Measurements from ENCODE around the gene SPATA13.
"Not testable (repeated sequence)": the region's sequence is repeated elsewhere in the genome, so short reads cannot be mapped to it uniquely, and the experiment has no call there.

SPATA13 gene

DNA sequence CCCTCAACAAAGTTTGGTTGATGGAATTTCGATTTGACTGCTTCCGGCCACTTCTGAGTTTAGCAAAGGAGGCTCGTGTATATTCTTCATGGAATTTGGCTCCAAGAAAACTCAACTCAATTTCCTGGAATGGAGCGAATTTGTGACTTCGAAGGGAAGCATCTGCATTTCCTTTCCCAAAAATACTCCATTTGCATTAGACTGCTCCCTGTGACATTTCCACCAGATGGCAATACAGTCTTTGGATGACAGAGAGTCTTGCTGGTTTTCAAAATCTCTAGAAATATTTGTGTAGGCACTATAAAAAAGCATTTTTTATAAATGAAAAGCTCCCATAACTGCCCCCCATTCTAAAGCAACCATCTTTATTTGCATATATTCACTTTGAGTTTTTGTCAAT, 152.9 kb downstream of the SPATA13 start:
- no peaks in the 10 kb centered on the region for H3K4me1 ChIP-seq (ENCODE audit: low read depth, poor library complexity, severe bottlenecking)
- no peaks in the 10 kb centered on the region for H3K27me3 ChIP-seq (ENCODE audit: insufficient read depth, low read depth)
- no peak overlapping the region for H3K4me2 ChIP-seq
- H3K36me3 ChIP-seq (ENCODE audit: insufficient read depth): no peaks in the 10 kb centered on the region
- H4K20me1 ChIP-seq (ENCODE audit: insufficient read depth): no peaks in the 10 kb centered on the region
- no peak overlapping the region for H3K27ac ChIP-seq
- H3K4me3 ChIP-seq (IDR thresholded peaks at IDR 0.05; ENCODE audit: insufficient read depth, low read depth, low read length): no peak overlapping the region
- no peaks in the 10 kb centered on the region for H3K79me2 ChIP-seq (ENCODE audit: insufficient read depth, low read depth)
- H2AFZ ChIP-seq (ENCODE audit: low read depth): no peak overlapping the region
- H3K9ac ChIP-seq: no peak overlapping the region
- TF ChIP-seq, protein P1, sequence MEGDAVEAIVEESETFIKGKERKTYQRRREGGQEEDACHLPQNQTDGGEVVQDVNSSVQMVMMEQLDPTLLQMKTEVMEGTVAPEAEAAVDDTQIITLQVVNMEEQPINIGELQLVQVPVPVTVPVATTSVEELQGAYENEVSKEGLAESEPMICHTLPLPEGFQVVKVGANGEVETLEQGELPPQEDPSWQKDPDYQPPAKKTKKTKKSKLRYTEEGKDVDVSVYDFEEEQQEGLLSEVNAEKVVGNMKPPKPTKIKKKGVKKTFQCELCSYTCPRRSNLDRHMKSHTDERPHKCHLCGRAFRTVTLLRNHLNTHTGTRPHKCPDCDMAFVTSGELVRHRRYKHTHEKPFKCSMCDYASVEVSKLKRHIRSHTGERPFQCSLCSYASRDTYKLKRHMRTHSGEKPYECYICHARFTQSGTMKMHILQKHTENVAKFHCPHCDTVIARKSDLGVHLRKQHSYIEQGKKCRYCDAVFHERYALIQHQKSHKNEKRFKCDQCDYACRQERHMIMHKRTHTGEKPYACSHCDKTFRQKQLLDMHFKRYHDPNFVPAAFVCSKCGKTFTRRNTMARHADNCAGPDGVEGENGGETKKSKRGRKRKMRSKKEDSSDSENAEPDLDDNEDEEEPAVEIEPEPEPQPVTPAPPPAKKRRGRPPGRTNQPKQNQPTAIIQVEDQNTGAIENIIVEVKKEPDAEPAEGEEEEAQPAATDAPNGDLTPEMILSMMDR (conservative IDR thresholded peaks at IDR 0.05; ENCODE audit: low read depth, low read length): no peak

DNA sequence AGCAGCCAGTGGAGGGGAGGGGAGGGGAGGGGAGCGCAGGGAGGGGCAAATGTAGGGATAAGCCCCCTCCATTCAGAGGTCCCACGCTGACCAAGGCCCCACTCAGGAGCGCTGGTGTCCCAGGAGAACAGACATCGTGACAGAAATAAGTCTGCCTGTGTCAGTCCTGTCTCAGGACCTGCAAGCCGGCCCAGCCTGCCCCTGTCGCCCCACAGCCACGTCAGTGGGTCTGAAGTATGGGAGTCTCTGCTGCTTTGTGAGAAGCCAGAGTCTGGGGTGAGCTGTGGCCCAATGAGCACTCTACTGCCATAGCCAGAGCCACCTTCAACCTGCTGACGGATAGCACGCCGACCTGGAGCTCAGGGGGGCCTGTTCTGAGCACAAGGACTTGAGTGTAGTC, 157.3 kb downstream of the SPATA13 start:
- H3K27ac ChIP-seq; H3K79me2 ChIP-seq (ENCODE audit: insufficient read depth, low read depth); H3K4me1 ChIP-seq (ENCODE audit: low read depth, poor library complexity, severe bottlenecking); H3K36me3 ChIP-seq (ENCODE audit: insufficient read depth); H3K4me3 ChIP-seq (IDR thresholded peaks at IDR 0.05; ENCODE audit: insufficient read depth, low read depth, low read length); H4K20me1 ChIP-seq (ENCODE audit: insufficient read depth); H3K9ac ChIP-seq; H3K4me2 ChIP-seq; H2AFZ ChIP-seq (ENCODE audit: low read depth); H3K27me3 ChIP-seq (ENCODE audit: insufficient read depth, low read depth): not testable (repeated sequence)

DNA sequence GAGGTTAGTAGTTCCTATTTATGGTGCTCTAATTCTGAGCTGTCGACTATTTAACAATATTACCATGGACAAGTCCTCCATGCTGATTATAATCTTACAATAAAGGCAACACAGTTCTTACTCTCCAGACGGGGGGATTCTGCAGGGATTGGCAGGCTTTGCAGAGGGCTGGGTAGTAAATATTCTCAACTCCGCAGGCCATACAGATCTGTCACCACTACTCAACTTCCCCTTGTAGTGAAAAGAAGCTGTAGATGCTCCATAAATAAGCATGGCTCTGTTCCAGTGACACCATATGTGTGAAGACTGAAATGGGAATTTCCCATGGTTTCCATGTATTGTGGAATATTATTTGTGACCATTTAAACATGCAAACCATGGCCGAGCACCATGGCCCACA, 158.4 kb downstream of the SPATA13 start:
- not testable (repeated sequence) for H3K4me2 ChIP-seq; H3K27me3 ChIP-seq (ENCODE audit: insufficient read depth, low read depth); H3K36me3 ChIP-seq (ENCODE audit: insufficient read depth); H2AFZ ChIP-seq (ENCODE audit: low read depth); H3K27ac ChIP-seq; H4K20me1 ChIP-seq (ENCODE audit: insufficient read depth); H3K79me2 ChIP-seq (ENCODE audit: insufficient read depth, low read depth); H3K9ac ChIP-seq; H3K4me3 ChIP-seq (IDR thresholded peaks at IDR 0.05; ENCODE audit: insufficient read depth, low read depth, low read length); H3K4me1 ChIP-seq (ENCODE audit: low read depth, poor library complexity, severe bottlenecking)

DNA sequence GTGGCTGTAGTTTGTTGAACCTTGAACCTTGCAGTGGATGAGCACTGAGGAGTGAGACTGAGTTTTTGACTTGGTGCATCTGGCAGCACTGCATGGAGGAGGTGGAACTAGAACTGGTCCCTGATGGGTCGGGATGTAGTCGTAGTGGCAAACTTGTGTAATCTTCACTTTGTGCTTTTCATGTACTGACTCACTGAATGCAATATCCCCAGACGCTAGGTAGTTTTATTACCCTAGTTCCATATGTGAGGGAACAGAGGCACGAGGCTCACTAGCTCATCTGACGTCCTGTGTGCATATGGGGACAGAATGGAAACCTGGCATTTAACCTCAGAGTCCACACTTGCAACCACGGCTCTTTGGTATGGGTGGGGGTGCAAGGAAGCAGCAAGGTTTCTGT, 159.1 kb downstream of the SPATA13 start:
- H3K4me1 ChIP-seq (ENCODE audit: low read depth, poor library complexity, severe bottlenecking); H3K79me2 ChIP-seq (ENCODE audit: insufficient read depth, low read depth); H2AFZ ChIP-seq (ENCODE audit: low read depth); H3K27ac ChIP-seq; H3K9ac ChIP-seq; H4K20me1 ChIP-seq (ENCODE audit: insufficient read depth); H3K4me3 ChIP-seq (IDR thresholded peaks at IDR 0.05; ENCODE audit: insufficient read depth, low read depth, low read length); H3K27me3 ChIP-seq (ENCODE audit: insufficient read depth, low read depth); H3K36me3 ChIP-seq (ENCODE audit: insufficient read depth); H3K4me2 ChIP-seq: not testable (repeated sequence)

DNA sequence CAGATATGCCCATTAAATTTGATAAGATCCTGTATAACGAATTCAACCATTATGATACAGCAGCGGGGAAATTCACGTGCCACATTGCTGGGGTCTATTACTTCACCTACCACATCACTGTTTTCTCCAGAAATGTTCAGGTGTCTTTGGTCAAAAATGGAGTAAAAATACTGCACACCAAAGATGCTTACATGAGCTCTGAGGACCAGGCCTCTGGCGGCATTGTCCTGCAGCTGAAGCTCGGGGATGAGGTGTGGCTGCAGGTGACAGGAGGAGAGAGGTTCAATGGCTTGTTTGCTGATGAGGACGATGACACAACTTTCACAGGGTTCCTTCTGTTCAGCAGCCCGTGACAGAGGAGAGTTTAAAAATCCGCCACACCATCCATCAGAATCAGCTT, 160.9 kb downstream of the SPATA13 start:
- H3K4me3 ChIP-seq (IDR thresholded peaks at IDR 0.05; ENCODE audit: insufficient read depth, low read depth, low read length); H3K4me1 ChIP-seq (ENCODE audit: low read depth, poor library complexity, severe bottlenecking); H3K4me2 ChIP-seq; H4K20me1 ChIP-seq (ENCODE audit: insufficient read depth); H3K27ac ChIP-seq; H2AFZ ChIP-seq (ENCODE audit: low read depth); H3K27me3 ChIP-seq (ENCODE audit: insufficient read depth, low read depth); H3K36me3 ChIP-seq (ENCODE audit: insufficient read depth); H3K9ac ChIP-seq; H3K79me2 ChIP-seq (ENCODE audit: insufficient read depth, low read depth): not testable (repeated sequence)

DNA sequence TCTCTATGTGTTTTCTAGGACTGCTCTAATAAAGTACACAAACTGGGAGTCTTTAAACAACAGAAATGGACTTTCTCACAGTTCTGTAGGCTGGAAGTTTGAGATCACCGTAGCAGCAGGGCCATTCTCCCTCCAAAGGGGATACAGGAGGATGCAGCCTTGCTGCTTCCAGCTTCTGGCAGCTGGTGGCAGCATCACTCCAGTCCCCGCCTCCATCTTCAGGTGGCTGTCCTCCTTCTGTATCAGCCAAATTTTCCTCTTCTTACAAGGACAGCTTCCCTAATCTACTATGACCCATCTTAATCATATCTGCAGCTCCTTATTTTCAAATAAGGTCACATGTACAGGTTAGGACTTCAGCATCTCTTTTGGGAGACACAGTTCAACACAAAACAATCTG, 161.9 kb downstream of the SPATA13 start:
- not testable (repeated sequence) for H3K79me2 ChIP-seq (ENCODE audit: insufficient read depth, low read depth); H3K4me2 ChIP-seq; H3K4me1 ChIP-seq (ENCODE audit: low read depth, poor library complexity, severe bottlenecking); H3K27ac ChIP-seq; H3K27me3 ChIP-seq (ENCODE audit: insufficient read depth, low read depth); H4K20me1 ChIP-seq (ENCODE audit: insufficient read depth); H3K9ac ChIP-seq; H3K36me3 ChIP-seq (ENCODE audit: insufficient read depth); H3K4me3 ChIP-seq (IDR thresholded peaks at IDR 0.05; ENCODE audit: insufficient read depth, low read depth, low read length); H2AFZ ChIP-seq (ENCODE audit: low read depth)

DNA sequence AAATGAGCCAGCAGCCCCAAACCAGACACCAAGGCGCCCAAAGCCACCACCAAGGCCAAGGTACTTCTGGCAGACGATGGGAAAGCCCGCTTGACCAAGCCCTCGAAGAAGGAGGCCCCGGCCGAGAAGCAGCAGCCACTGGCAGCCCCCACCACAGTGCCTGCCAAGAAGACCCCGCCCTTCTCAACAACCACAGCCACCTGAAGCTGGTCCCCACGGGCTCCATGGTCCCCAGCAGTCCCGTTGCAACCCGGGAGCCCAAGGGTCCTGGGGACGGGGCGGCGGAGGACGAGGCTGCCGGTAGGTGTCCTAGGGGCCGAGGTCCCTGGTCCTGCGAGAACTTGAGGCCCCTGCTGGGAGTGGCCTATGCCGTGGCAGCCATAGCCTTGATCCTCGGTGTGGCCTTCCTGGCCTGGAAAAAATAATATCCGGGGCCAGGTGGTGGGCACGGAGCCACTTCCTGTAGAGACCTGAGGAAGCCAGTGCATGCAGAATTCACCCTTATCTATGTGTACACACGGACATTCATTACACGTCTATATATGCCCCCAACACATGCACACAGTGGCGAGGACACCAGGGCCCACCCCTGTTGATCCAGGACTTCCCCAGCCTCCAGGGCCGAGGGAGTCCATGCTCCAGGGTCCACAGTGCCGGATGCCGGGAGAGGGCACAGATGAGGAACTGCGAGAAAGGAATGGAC, 162.7 kb downstream of the SPATA13 start:
- TF ChIP-seq, protein P1 (conservative IDR thresholded peaks at IDR 0.05; ENCODE audit: low read depth, low read length): no peak
- no peaks in the 10 kb centered on the region for H3K79me2 ChIP-seq (ENCODE audit: insufficient read depth, low read depth)
- no peak overlapping the region for H2AFZ ChIP-seq (ENCODE audit: low read depth)
- H3K27ac ChIP-seq: no peak overlapping the region
- H4K20me1 ChIP-seq (ENCODE audit: insufficient read depth): no peaks in the 10 kb centered on the region
- H3K4me1 ChIP-seq (ENCODE audit: low read depth, poor library complexity, severe bottlenecking): no peaks in the 10 kb centered on the region
- no peaks in the 10 kb centered on the region for H3K27me3 ChIP-seq (ENCODE audit: insufficient read depth, low read depth)
- H3K36me3 ChIP-seq (ENCODE audit: insufficient read depth): no peaks in the 10 kb centered on the region
- H3K4me3 ChIP-seq (IDR thresholded peaks at IDR 0.05; ENCODE audit: insufficient read depth, low read depth, low read length): no peak overlapping the region
- no peak overlapping the region for H3K9ac ChIP-seq
- H3K4me2 ChIP-seq: no peak overlapping the region

All from KMS-11 (cell line).